Measurements from ENCODE around the gene CRTAC1.

- no peak for TF ChIP-seq ATF3 (IDR thresholded peaks at IDR 0.05; ENCODE audit: borderline replicate concordance, extremely low read depth, low read depth, low read length)
- no peak for TF ChIP-seq CTCF (IDR thresholded peaks at IDR 0.05 in 2 of 3, conservative IDR thresholded peaks at IDR 0.05 in 1 of 3; ENCODE audit: control insufficient read depth in 2 of 3, extremely low read depth in 1 of 3, insufficient read depth in 1 of 3, low read depth in 3 of 3, low read length in 3 of 3)
- TF ChIP-seq CEBPB (IDR thresholded peaks at IDR 0.05; ENCODE audit: borderline replicate concordance in 1 of 2, low read depth in 2 of 2, low read length in 2 of 2): no peak
- no peak for TF ChIP-seq USF1 (IDR thresholded peaks at IDR 0.05; ENCODE audit: borderline replicate concordance, extremely low read length, insufficient read depth, low read depth, low read length)
- TF ChIP-seq NFYB (IDR thresholded peaks at IDR 0.05; ENCODE audit: insufficient read depth, low read depth, low read length): no peak
- no peak for TF ChIP-seq EZH2 (IDR thresholded peaks at IDR 0.05; ENCODE audit: borderline replicate concordance, control insufficient read depth, low read depth, low read length)
- no peak for TF ChIP-seq E2F8 (IDR thresholded peaks at IDR 0.05; ENCODE audit: low read depth, partially characterized antibody)
- no peak for TF ChIP-seq JUND (IDR thresholded peaks at IDR 0.05; ENCODE audit: low read depth, low read length)
- TF ChIP-seq POLR2A (IDR thresholded peaks at IDR 0.05; ENCODE audit: low read depth, low read length): no peak
These were observed 16.6 kb downstream of the CRTAC1 start for GRCh38 chr10:98013776-98014175.

Measured in GM12878 (cell line).